Activated CD4-positive, CD25-positive, alpha-beta regulatory T cell treated with anti-CD3 and anti-CD28 coated beads, Interleukin-2, amount 50 U/mL, for 24 hours (primary cell): ENCODE results near the gene LYL1.
"Not testable (repeated sequence)": the region's sequence is repeated elsewhere in the genome, so short reads cannot be mapped to it uniquely, and the experiment has no call there.

Source experiments
- ATAC-seq, 2 donors: fragments of 150-1000 bp; cut with Tn5 transposase; one replicate each; pipeline ENCODE4 v1.10.0; 2021; ENCODE audit warnings: mild to moderate bottlenecking in 1 of 2, moderate library complexity in 1 of 2

LYL1 gene

GRCh38 chr19:13102666-13103580, at the start of gene LYL1:
LYL1 (minus strand) TSS chr19:13102858; CDS start chr19:13101171, 1,687 bp downstream.
- peak; percentile 14 to 22 for ATAC-seq

DNA sequence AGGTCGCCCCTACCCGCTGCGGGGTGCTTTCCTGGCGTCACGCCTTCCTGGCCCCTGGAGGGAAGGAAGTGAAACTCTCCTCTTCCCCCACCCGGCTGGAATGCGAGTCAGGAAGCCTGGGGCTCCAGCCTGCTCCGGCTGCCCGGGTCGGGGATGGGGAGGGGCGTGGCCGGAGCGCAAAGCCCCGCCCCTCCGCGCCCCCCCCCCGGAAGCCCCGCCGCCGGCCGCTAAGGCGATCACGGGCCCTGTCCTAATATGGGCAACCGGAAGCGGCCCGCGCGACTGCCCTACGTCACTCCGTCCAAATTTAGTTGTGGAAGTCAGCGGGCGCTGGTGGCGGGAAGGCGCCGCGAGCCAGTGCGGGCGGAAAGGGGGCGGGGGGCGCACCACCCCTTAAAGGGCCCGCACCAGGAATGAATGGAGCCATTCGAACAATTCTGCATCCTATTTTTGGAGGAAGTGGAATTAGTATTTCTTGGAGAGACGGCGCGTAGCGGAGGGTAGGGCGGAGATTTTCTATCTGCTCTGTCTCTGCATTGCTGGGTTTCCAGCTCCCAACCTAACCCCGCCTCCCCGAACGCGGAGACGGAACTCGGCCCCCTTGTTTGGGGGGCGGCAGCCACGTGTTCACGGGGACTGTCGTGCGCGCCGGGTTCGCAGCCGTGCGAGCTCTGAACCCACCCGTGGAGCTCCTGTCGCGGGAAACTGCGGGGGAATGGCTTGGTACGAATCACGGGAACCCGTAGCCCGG, 49.1 kb upstream of the LYL1 start:
- peak; percentile 58 to 61 for ATAC-seq

DNA sequence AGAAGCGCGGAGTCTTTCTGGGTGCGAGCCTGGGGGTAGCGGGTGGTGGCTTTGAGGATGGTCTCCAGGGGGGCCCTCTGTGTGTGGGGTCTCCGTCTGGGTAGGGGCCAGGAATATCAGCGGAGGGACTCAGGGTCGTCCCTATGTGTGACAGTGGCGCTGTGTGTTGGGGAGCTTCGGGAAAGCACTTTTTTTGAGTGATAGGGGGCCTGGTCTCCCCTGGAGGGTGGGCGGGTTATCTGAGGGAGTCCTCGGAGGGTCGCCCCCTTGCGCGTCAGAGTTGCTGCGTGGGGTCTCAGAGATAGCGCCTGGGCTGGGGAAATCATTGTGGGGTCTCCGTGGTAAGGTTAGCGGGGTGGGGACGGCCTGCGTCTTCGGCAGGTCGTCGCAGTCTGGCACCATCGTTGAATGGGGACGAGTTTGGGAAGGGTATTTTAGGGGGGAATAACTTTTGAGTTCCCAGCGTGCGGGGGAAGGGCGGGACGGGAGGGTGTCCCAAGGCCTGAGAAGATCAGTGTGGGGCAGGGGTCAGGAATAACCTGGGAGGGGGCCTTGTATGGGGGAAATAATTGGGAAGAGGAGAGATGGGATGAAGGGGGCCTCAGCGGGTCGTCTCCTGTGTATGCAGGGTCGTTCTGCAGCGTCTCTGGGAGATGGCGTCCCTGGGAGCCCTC, 48.4 kb upstream of the LYL1 start:
- ATAC-seq, result peak; percentile 2 to 3

- peak; percentile 57 to 62 for ATAC-seq
Observed at GRCh38 chr19:13150187-13150930, 47.7 kb upstream of the LYL1 start, which contains the start of the genes IER2 and STX10. IER2 (plus strand) TSS chr19:13150411; CDS start chr19:13153187, 2,776 bp downstream. STX10 (minus strand) TSS chr19:13150375; CDS start chr19:13150173, 202 bp downstream.

DNA sequence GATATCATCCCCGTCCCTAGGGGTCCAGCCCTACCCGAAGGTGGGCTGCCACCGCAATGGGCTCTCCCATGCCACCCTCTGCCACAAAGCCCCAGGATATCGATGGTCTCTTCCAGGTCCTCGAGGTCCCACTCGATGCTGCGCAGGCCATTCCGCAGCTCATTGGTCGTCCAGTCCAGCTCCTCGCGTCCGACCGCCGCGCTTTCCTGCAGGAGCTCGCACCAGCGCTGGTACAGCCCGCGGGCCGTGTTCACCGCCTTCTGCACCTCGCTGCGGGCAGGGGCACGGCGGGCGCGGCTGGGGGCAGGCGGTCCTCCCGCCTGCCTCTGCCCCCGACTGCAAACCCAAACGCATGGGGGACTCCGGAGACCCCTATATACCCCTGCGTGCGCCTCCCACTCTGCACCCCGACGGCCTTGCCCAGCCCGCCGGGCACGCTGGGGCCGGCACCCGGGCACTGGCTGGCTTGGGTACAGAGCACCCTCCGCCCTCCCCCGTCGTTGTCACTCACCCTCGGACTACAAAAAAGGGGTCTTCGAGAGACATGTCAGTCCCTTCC, 47.0 kb upstream of the LYL1 start:
- ATAC-seq, result peak; percentile 0

DNA sequence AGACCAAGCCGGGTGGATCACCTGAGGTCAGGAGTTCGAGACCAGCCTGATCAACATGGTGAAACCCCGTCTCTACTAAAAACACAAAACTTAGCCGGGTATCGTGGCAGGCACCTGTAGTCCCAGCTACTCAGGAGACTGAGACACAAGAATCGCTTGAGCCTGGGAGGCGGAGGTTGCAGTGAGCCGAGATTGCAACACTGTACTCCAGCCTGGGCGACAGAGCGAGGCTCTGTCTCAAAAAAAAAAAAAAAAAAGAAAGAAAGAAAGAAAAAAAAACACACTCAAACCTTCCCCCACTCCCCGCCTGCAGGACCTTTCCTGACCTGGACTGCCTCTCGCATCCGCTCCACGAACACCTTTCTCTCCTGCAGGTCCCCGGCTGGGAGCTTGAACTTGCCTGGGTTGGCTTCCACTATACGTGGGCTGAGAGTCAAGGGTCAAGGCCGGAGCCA, 46.5 kb upstream of the LYL1 start:
- not testable (repeated sequence) for ATAC-seq

GRCh38 chr19:13146763-13147563, 44.3 kb upstream of the LYL1 start:
- no peak for ATAC-seq

- no peak for ATAC-seq
Observed at GRCh38 chr19:13139633-13140311, 37.1 kb upstream of the LYL1 start.

GRCh38 chr19:13138916-13139198, 36.2 kb upstream of the LYL1 start:
- ATAC-seq, result no peak

- no peak for ATAC-seq
Observed at GRCh38 chr19:13138171-13138915, 35.7 kb upstream of the LYL1 start.

GRCh38 chr19:13137290-13137794, 34.7 kb upstream of the LYL1 start:
- ATAC-seq, result no peak

- no peak for ATAC-seq
Observed at GRCh38 chr19:13135068-13136062, 32.7 kb upstream of the LYL1 start.

- no peak for ATAC-seq
Observed at GRCh38 chr19:13134626-13135025, 32.0 kb upstream of the LYL1 start.

GRCh38 chr19:13133241-13133870, 30.7 kb upstream of the LYL1 start:
- ATAC-seq, result no peak

DNA sequence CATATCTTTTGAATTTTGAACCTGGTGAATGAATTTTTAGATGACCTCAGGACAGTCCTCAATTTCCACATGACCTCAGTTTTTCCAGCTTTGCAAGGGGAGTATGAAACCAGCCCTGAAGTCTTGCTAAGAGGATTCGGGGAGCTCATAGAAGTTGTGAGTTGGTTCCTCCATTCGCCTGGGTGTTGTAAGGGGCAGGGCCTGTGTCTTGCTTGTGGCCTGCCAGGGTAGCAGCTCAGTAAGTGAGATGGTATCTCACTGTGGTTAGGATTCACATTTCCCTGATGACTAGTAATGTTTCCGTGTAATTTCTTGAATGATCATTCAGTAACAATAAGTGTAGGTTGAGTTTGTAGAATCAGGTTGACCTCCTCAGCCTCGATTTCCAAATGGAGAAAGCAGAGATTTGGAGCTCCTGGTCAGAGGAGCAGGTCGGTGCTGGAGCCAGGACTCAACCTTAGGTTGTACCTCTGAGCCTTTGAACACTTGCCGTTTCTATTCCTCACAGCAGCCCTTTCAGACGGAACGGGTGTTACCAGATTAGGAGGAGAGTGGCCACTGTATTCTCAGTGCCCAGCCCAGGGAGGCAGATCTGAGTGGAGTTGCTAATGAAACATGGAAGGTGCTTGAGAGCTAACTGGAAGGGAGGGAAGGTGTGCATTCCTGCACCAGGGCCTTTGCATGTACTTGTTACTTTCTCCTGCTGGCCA, 30.0 kb upstream of the LYL1 start:
- ATAC-seq, result peak; percentile 96 to 98

GRCh38 chr19:13130886-13131490, 28.3 kb upstream of the LYL1 start:
- ATAC-seq, result no peak

- no peak for ATAC-seq
Observed at GRCh38 chr19:13129384-13129783, 26.7 kb upstream of the LYL1 start.
